Ishikawa (cell line): ENCODE measurements around the gene TNFRSF18.

ENCODE experiments used
- CEBPB ChIP-seq: IDR thresholded peaks from 2 replicates; pipeline ENCODE4 v1.6.1; 2012
- CREB1 ChIP-seq: IDR thresholded peaks from 2 replicates; pipeline ENCODE4 v1.6.1; 2012; ENCODE audit warnings: low read depth
- EGR1 ChIP-seq: IDR thresholded peaks from 2 replicates; pipeline ENCODE4 v1.6.1; 2012
- EP300 ChIP-seq: IDR thresholded peaks from 2 replicates; pipeline ENCODE4 v1.6.1; 2012; ENCODE audit warnings: borderline replicate concordance
- FOXM1 ChIP-seq: IDR thresholded peaks from 2 replicates; pipeline ENCODE4 v1.6.1; 2012; ENCODE audit warnings: low read depth, borderline replicate concordance
- NFIC ChIP-seq: IDR thresholded peaks from 2 replicates; pipeline ENCODE4 v1.6.1; 2012
- RAD21 ChIP-seq: IDR thresholded peaks from 2 replicates; pipeline ENCODE4 v1.6.1; 2012; ENCODE audit warnings: low read depth
- TAF1 ChIP-seq: IDR thresholded peaks from 2 replicates; pipeline ENCODE4 v1.6.1; 2012; ENCODE audit warnings: low read depth, mild to moderate bottlenecking
- TCF12 ChIP-seq: IDR thresholded peaks from 2 replicates; pipeline ENCODE4 v1.6.1; 2012; ENCODE audit warnings: low read depth
- TEAD4 ChIP-seq: IDR thresholded peaks from 2 replicates; pipeline ENCODE4 v1.6.1; 2012
- YY1 ChIP-seq: IDR thresholded peaks from 2 replicates; pipeline ENCODE4 v1.6.1; 2012; ENCODE audit warnings: low read depth
- TF ChIP-seq, protein P1 (sequence below): IDR thresholded peaks from 2 replicates; pipeline ENCODE4 v1.6.1; 2012; ENCODE audit warnings: low read depth, mild to moderate bottlenecking
- TF ChIP-seq, protein P2 (sequence below): IDR thresholded peaks from 2 replicates; pipeline ENCODE4 v1.6.1; 2012
- TF ChIP-seq, protein P3 (sequence below): IDR thresholded peaks from 2 replicates; pipeline ENCODE4 v1.6.1; 2012

DNA sequence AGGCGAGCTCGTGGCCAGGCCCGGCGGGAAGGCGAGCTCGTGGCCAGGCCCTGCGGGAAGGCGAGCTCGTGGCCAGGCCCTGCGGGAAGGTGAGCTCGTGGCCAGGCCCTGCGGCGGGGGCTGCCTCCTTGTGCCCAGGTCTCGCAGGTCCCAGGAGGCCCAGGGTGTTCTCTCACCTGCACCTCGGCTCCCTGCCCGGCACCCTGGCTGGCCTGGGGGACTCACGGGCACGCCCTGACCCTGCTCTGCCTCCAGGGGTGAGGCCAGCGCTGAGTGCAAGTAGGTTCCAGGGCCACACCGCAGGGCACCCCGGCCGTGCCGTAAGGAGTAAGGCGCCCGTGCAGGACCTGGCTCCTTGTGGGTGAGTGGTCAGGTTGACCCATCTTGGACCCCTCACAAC, 21.0 kb upstream of the TNFRSF18 start:
- TF ChIP-seq TAF1, result no peak
- TF ChIP-seq, protein P1, sequence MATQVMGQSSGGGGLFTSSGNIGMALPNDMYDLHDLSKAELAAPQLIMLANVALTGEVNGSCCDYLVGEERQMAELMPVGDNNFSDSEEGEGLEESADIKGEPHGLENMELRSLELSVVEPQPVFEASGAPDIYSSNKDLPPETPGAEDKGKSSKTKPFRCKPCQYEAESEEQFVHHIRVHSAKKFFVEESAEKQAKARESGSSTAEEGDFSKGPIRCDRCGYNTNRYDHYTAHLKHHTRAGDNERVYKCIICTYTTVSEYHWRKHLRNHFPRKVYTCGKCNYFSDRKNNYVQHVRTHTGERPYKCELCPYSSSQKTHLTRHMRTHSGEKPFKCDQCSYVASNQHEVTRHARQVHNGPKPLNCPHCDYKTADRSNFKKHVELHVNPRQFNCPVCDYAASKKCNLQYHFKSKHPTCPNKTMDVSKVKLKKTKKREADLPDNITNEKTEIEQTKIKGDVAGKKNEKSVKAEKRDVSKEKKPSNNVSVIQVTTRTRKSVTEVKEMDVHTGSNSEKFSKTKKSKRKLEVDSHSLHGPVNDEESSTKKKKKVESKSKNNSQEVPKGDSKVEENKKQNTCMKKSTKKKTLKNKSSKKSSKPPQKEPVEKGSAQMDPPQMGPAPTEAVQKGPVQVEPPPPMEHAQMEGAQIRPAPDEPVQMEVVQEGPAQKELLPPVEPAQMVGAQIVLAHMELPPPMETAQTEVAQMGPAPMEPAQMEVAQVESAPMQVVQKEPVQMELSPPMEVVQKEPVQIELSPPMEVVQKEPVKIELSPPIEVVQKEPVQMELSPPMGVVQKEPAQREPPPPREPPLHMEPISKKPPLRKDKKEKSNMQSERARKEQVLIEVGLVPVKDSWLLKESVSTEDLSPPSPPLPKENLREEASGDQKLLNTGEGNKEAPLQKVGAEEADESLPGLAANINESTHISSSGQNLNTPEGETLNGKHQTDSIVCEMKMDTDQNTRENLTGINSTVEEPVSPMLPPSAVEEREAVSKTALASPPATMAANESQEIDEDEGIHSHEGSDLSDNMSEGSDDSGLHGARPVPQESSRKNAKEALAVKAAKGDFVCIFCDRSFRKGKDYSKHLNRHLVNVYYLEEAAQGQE, result no peak
- TF ChIP-seq EP300, result no peak
- no peak for TF ChIP-seq NFIC
- no peak for TF ChIP-seq YY1
- no peak for TF ChIP-seq CREB1
- TF ChIP-seq TCF12, result no peak
- no peak for TF ChIP-seq RAD21
- TF ChIP-seq FOXM1, result no peak
- no peak for TF ChIP-seq TEAD4
- no peak for TF ChIP-seq EGR1
- TF ChIP-seq, protein P2, sequence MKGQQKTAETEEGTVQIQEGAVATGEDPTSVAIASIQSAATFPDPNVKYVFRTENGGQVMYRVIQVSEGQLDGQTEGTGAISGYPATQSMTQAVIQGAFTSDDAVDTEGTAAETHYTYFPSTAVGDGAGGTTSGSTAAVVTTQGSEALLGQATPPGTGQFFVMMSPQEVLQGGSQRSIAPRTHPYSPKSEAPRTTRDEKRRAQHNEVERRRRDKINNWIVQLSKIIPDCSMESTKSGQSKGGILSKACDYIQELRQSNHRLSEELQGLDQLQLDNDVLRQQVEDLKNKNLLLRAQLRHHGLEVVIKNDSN, result no peak
- TF ChIP-seq, protein P3, sequence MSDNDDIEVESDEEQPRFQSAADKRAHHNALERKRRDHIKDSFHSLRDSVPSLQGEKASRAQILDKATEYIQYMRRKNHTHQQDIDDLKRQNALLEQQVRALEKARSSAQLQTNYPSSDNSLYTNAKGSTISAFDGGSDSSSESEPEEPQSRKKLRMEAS, result no peak
- TF ChIP-seq CEBPB, result no peak
